ENCODE results near the gene GPC1.

The GPC1 gene

DNA sequence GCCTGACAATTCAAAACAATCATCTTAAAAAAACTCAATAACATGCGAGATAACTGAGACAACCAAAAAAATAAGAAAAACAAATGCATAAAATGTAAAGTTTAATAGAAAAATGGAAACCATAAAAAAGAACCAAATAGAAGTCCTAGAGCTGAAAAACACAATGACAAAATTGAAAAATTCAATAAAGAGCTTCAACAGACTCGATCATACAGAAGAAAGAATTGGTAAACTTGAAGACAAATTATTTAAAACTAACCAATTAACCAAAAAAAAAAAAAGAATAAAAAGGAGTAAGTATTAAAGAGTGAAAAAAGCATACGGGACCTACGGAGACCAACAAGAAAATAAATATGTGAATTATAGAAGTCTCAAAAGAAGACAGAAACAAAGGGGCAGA, 37.7 kb downstream of the GPC1 start:
- TF ChIP-seq, protein P1, sequence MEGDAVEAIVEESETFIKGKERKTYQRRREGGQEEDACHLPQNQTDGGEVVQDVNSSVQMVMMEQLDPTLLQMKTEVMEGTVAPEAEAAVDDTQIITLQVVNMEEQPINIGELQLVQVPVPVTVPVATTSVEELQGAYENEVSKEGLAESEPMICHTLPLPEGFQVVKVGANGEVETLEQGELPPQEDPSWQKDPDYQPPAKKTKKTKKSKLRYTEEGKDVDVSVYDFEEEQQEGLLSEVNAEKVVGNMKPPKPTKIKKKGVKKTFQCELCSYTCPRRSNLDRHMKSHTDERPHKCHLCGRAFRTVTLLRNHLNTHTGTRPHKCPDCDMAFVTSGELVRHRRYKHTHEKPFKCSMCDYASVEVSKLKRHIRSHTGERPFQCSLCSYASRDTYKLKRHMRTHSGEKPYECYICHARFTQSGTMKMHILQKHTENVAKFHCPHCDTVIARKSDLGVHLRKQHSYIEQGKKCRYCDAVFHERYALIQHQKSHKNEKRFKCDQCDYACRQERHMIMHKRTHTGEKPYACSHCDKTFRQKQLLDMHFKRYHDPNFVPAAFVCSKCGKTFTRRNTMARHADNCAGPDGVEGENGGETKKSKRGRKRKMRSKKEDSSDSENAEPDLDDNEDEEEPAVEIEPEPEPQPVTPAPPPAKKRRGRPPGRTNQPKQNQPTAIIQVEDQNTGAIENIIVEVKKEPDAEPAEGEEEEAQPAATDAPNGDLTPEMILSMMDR (conservative IDR thresholded peaks at IDR 0.05), result no peak
- no peak for TF ChIP-seq ZFX (IDR thresholded peaks at IDR 0.05)

DNA sequence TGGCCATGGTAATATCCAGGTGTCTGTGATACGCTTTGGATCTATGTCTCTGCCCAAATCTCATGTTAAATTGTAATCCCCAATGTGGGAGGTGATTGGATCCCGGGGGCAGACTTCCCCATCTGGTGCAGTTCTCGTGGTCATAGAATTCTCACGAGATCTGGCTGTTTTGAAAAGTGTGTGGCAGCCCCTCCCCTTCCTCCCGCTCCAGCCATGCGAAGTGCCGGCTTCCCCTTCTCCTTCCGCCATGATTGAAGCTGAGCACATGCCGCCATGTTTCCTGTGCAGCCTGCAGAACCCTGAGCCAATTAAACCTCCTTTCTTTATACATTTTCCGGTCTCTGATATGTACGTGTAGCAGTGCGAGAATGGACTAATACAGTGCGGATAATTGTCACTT, 42.5 kb downstream of the GPC1 start:
- TF ChIP-seq, protein P1 (conservative IDR thresholded peaks at IDR 0.05), result no peak
- TF ChIP-seq ZFX (IDR thresholded peaks at IDR 0.05), result no peak

More for the DNA sequence above, 37.7 kb downstream of the GPC1 start:
- no peak overlapping the region for H3K27ac ChIP-seq

DNA sequence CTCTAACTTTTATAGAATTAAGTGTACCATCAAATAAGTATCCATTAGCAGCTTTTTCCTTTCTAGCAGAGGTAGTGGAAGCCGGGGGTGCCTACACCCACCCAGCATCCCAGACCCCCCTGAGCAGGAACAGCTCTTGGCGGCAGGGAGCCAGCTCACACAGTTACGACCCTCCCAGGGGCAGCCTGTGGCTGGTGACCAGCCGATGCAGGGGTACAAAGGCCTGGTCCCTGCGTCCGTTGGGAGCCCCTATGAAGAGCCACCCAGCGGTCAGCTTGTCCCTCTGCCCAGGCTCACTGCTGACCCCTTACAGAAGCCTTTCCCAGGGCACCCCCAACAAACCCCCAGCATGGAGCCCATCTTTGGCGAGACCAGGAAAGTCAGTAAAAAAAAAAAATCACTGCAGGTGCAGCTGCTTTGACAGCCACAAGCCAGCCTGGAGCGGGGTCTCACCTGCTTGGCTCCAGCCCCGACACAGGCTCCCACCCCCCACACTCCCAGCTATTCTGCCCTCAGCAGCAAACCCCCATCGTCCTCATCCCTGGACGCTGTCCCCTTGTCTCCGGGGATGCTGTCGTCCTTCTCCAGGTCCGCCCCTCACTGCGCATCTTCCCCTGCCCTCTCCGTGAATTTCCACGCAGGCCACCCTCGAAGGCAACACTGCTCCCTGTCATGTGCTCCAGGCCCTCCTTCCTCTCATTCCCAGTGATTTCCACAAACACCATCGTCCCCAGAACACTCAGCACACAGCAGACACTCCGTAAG, 43.1 kb downstream of the GPC1 start:
- no peak for TF ChIP-seq ZFX (IDR thresholded peaks at IDR 0.05)
- TF ChIP-seq, protein P1 (conservative IDR thresholded peaks at IDR 0.05), result no peak
- no peak overlapping the region for H3K27ac ChIP-seq

More for the DNA sequence above, 42.5 kb downstream of the GPC1 start:
- H3K27ac ChIP-seq, result no peak overlapping the region

DNA sequence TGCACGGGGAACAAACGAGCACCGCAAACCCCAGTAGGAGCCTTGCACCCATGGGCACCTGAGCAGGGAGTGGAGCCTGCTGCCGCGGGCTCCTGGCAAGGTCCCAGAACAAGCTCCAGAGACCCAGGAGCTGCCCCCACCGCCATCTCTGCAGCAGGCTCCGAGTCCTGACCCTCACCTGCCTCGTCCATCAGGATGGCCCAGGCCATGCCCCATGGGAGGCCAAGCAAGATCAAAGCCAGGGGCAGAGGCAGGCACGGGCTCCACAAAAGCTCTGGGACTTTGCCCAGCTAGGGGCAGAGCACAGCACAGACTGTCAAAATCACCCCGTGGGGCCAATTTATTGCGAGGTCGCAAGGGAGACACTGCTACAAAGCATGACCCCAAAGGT, 43.6 kb downstream of the GPC1 start:
- no peak overlapping the region for H3K27ac ChIP-seq
- TF ChIP-seq, protein P1 (conservative IDR thresholded peaks at IDR 0.05), result no peak
- TF ChIP-seq ZFX (IDR thresholded peaks at IDR 0.05), result no peak

DNA sequence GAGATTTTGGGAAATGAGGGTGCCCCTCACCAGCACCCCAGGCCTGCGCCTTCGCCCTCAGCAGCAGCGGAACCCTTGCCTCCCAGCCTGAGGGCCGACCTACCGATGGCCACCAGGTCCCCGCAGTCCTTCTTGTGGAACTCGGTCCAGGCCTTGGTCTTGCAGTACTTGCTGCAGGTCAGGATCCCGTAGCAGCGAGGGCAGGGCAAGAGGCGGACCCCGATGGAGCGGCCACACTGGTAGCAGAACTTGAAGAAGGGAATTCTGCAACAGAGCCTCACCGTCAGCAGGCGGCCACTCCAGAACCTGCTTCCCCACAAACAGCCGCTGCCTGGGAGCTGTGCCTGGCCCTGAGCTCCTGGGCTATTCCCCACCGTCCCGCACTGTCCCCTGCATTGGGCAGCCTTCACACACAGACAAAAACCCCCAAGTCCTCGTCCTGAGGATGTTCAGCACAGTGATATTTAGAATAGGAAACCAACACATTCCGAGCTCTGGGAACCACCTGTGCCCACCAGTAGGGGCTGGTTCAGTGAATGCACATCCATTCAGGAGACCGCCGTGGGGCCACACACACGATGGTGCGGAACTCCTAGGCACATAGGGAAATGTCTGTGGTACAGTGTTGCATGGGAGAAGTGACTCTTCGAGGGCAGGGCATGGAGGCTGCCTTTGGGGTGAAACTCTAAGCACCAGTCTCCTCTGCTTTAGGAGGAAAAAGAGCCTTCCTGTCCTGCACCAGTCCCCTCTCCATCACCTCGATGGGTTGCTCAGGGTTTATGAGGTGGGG, 45.6 kb downstream of the GPC1 start:
- no peak overlapping the region for H3K27ac ChIP-seq
- TF ChIP-seq ZFX (IDR thresholded peaks at IDR 0.05), result no peak
- TF ChIP-seq, protein P1 (conservative IDR thresholded peaks at IDR 0.05), result no peak

- H3K27ac ChIP-seq, result no peak overlapping the region
- no peak for TF ChIP-seq ZFX (IDR thresholded peaks at IDR 0.05)
- TF ChIP-seq, protein P1 (conservative IDR thresholded peaks at IDR 0.05), result no peak
Observed at GRCh38 chr2:240481720-240482119, 46.3 kb downstream of the GPC1 start.

DNA sequence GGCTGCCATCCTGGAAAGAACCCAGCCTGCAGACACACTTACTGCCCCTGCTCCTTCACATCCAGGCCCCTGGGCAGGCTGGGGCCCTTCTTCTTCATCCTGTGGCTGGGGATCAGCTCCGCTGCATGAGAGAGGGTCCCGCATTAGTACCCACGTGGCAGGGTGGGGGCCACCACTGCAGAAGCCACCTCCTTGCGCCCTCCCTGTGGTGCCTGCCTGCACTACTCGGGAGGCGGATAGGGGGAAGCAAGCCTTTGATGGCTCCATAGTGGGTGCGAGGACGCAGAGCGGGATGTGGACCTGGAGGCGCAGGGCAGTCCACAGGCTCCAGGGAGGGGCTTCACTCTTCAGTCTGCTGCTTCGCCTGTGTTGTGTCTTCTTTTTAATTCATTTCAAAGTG, 46.7 kb downstream of the GPC1 start:
- H3K27ac ChIP-seq, result no peak overlapping the region
- TF ChIP-seq, protein P1 (conservative IDR thresholded peaks at IDR 0.05), result no peak
- TF ChIP-seq ZFX (IDR thresholded peaks at IDR 0.05), result no peak

All from C4-2B (cell line).